Activated naive CD8-positive, alpha-beta T cell treated with anti-CD3 and anti-CD28 coated beads for 36 hours (primary cell): ENCODE data around the gene COL18A1. TPM values are rescaled to one million over a fixed set of nuclear protein-coding genes. Genes with fewer than 3 reads are reported as not detected.

ENCODE experiments used
- DNase-seq: peaks from one replicate; pipeline ENCODE4 v3.0.0; 2021
- H3K27ac Mint-ChIP-seq: one replicate; pipeline ENCODE4 v1.8.0; 2022; ENCODE audit warnings: mild to moderate bottlenecking, moderate library complexity, mixed read lengths
- H3K27me3 Mint-ChIP-seq: one replicate; pipeline ENCODE4 v1.8.0; 2022; ENCODE audit warnings: mild to moderate bottlenecking, mixed read lengths
- H3K36me3 Mint-ChIP-seq: one replicate; pipeline ENCODE4 v1.8.0; 2021; ENCODE audit warnings: mild to moderate bottlenecking, mixed read lengths
- H3K4me1 Mint-ChIP-seq: one replicate; pipeline ENCODE4 v1.8.0; 2021; ENCODE audit warnings: mixed read lengths
- H3K4me3 Mint-ChIP-seq: one replicate; pipeline ENCODE4 v1.8.0; 2022; ENCODE audit warnings: mild to moderate bottlenecking, moderate library complexity, mixed read lengths
- H3K9me3 Mint-ChIP-seq: one replicate; pipeline ENCODE4 v1.8.0; 2022; ENCODE audit warnings: mixed read lengths
- total RNA-seq, 2 experiments: library from RNA; stranded (reverse); gene quantifications; one replicate each; pipeline ENCODE4 v1.2.3, GENCODE V29; 2021

Gene COL18A1
- total RNA-seq, 2 experiments from 2014 or later: 3.5 to 4.0 TPM

GRCh38 chr21:45539046-45539795 lies 134.3 kb downstream of the COL18A1 start:
- no peak overlapping the region for H3K27ac Mint-ChIP-seq
- no peak for DNase-seq
- H3K4me1 Mint-ChIP-seq: peaks cover 20% of the 10 kb centered on the region
- peaks cover 23% of the 10 kb centered on the region for H3K36me3 Mint-ChIP-seq
- peak overlapping the region; percentile 83 for H3K4me3 Mint-ChIP-seq
- H3K9me3 Mint-ChIP-seq: no peaks in the 10 kb centered on the region
- H3K27me3 Mint-ChIP-seq: no peaks in the 10 kb centered on the region

- H3K9me3 Mint-ChIP-seq: no peaks in the 10 kb centered on the region
- no peaks in the 10 kb centered on the region for H3K27me3 Mint-ChIP-seq
- peaks cover 23% of the 10 kb centered on the region for H3K36me3 Mint-ChIP-seq
- peak overlapping the region; percentile 85 for H3K27ac Mint-ChIP-seq
- peaks cover 20% of the 10 kb centered on the region for H3K4me1 Mint-ChIP-seq
- peak overlapping the region; percentile 83 for H3K4me3 Mint-ChIP-seq
- no peak for DNase-seq
Observed at GRCh38 chr21:45539796-45540600, 135.0 kb downstream of the COL18A1 start.

DNA sequence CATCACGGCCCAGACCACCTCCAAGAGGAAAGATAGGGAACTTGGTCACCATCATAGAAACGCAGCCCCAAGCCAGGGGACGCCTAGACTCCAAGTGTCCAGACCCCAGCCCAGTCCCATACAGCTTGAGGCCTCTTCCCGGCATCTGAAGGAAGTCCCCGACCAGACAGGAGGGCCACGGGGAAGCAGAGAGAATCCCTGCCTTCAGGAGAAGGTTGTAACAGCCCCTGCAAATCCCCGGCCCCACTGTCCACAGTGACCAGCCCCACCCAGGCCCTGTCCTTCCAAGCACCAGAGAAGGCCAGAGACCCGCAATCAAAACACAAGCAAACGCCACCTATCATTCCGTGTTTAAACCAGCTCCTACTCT lies 135.6 kb downstream of the COL18A1 start:
- H3K36me3 Mint-ChIP-seq: peaks cover 21% of the 10 kb centered on the region
- peak overlapping the region; percentile 85 for H3K27ac Mint-ChIP-seq
- peaks cover 16% of the 10 kb centered on the region for H3K4me1 Mint-ChIP-seq
- DNase-seq: no peak
- H3K4me3 Mint-ChIP-seq: peak overlapping the region; percentile 83
- H3K9me3 Mint-ChIP-seq: no peaks in the 10 kb centered on the region
- no peaks in the 10 kb centered on the region for H3K27me3 Mint-ChIP-seq

- Mint-ChIP-seq H3K4me1 (peaks cover 13% of the 10 kb centered on the region), H3K27ac (peak overlapping the region; percentile 85)
Observed at GRCh38 chr21:45541221-45542039, 136.5 kb downstream of the COL18A1 start.

DNA sequence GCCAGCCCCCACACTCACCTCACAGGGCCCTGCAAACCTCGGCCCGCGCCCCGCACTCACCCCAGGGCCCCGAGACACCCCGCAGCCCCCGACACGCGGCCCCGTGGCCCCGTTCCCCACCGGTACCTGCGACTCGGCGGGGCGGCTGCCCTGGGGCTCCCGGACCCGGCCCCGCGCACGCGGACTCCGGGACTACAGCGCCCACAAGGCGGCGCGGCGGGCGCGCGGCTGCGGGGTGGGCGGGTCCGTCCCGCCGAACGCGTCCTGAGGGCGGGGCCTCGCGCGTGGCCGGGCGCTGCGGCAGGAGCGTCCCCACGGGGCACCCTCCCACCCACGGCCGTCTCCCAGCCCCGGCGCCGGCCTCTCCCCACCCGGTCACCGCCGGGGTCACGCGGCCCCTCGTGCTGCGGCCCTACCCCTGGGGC lies 137.3 kb downstream of the COL18A1 start, which contains the start of gene SLC19A1:
TSS of gene SLC19A1 (minus strand) at position 199 of the 425 bp plus-strand sequence. CDS start 4,481 bp downstream, outside the sequence.
- peak; percentile 84 for DNase-seq
- Mint-ChIP-seq H3K27ac (peak within 1 kb of the TSS; percentile 85), H3K27me3 (no peaks in the 10 kb centered on the region), H3K4me3 (peak within 1 kb of the TSS; percentile 83), H3K4me1 (peaks cover 13% of the 10 kb centered on the region), H3K9me3 (no peaks in the 10 kb centered on the region), H3K36me3 (peaks cover 19% of the 10 kb centered on the region)

More at GRCh38 chr21:45541221-45542039, 136.5 kb downstream of the COL18A1 start:
- DNase-seq: peak; percentile 87
- Mint-ChIP-seq H3K36me3 (peaks cover 19% of the 10 kb centered on the region), H3K4me3 (peak overlapping the region; percentile 83), H3K27me3 (no peaks in the 10 kb centered on the region), H3K9me3 (no peaks in the 10 kb centered on the region)

- Mint-ChIP-seq H3K9me3 (no peaks in the 10 kb centered on the region), H3K27ac (peak overlapping the region; percentile 62), H3K4me3 (peak overlapping the region; percentile 68), H3K4me1 (peaks cover 13% of the 10 kb centered on the region), H3K36me3 (peaks cover 19% of the 10 kb centered on the region), H3K27me3 (no peaks in the 10 kb centered on the region)
- DNase-seq: peak; percentile 31
Observed at GRCh38 chr21:45542667-45543370, 137.9 kb downstream of the COL18A1 start.

GRCh38 chr21:45543371-45543709 lies 138.4 kb downstream of the COL18A1 start:
- H3K36me3 Mint-ChIP-seq: peaks cover 19% of the 10 kb centered on the region
- H3K4me3 Mint-ChIP-seq: peak overlapping the region; percentile 68
- no peaks in the 10 kb centered on the region for H3K9me3 Mint-ChIP-seq
- H3K4me1 Mint-ChIP-seq: peaks cover 13% of the 10 kb centered on the region
- H3K27me3 Mint-ChIP-seq: no peaks in the 10 kb centered on the region
- peak overlapping the region; percentile 29 for H3K27ac Mint-ChIP-seq
- no peak for DNase-seq

GRCh38 chr21:45543710-45544448 lies 138.9 kb downstream of the COL18A1 start:
- Mint-ChIP-seq H3K4me1 (peaks cover 13% of the 10 kb centered on the region), H3K9me3 (no peaks in the 10 kb centered on the region), H3K27ac (peak overlapping the region; percentile 29), H3K27me3 (no peaks in the 10 kb centered on the region), H3K4me3 (peak overlapping the region; percentile 68), H3K36me3 (peaks cover 18% of the 10 kb centered on the region)
- no peak for DNase-seq

- Mint-ChIP-seq H3K4me1 (peaks cover 14% of the 10 kb centered on the region), H3K27ac (no peak overlapping the region), H3K4me3 (no peak overlapping the region), H3K9me3 (no peaks in the 10 kb centered on the region), H3K27me3 (no peaks in the 10 kb centered on the region), H3K36me3 (peaks cover 15% of the 10 kb centered on the region)
- DNase-seq: no peak
Observed at GRCh38 chr21:45544449-45545235, 139.7 kb downstream of the COL18A1 start.

DNA sequence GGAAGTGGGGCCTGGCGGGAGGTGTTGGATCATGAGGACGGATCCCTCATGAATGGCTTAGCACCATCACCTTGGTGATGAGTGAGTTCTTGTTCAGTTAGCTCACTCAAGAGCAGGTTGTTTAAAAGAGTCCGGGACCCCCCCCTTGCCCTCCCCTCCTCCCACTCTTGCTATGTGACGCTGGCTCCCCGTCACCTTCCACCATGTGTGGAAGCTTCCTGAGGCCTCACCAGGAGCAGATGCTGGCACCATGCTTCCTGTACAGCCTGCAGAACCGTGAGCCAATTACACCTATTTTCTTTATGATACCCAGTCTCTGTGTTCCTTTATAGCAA lies 140.2 kb downstream of the COL18A1 start:
- H3K27ac Mint-ChIP-seq: no peak overlapping the region
- H3K4me1 Mint-ChIP-seq: peaks cover 14% of the 10 kb centered on the region
- no peaks in the 10 kb centered on the region for H3K27me3 Mint-ChIP-seq
- H3K4me3 Mint-ChIP-seq: no peak overlapping the region
- peaks cover 11% of the 10 kb centered on the region for H3K36me3 Mint-ChIP-seq
- no peaks in the 10 kb centered on the region for H3K9me3 Mint-ChIP-seq
- DNase-seq: no peak

DNA sequence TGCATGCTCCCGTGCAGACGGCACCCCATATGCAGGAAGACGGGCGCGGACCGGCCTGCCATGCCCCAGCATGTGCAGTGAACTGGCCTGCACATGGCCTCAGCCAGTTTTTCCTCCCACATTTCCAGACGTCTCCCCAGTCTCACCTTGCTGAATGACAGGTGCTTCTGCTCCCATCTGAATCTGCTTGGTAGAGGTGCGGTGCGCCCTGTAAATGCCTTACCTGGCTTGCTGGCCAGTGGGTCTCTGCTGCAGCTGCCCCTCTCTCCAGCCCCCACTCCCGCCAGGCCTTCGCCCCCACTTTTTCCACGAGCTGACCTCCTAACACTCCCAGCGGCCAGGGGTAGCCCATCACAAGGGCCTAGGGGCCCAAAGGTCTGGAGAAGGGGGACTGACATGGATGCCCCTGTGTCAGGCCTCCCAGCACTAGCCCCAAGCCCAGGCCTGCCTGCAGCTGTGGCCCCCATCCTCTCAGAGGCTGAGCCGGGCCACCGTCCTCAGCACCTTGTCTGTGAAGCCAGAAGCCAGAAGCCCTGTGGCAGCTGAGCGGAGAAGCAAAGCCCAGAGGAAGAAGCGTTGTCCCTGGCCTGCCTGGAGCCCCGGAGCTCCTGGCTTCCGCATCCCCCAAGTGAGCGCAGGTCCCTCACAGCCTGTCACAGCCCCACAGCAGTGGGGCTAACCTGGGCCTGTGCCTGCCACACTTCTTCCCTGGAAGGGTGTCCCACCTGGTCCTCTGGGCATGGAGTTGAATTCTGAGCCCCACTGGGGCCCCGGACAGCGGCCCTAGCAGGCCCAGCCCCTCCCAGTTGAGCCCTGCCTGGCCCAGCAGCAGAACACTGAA lies 140.9 kb downstream of the COL18A1 start:
- Mint-ChIP-seq H3K4me3 (no peak overlapping the region), H3K27ac (no peak overlapping the region), H3K27me3 (no peaks in the 10 kb centered on the region)

DNA sequence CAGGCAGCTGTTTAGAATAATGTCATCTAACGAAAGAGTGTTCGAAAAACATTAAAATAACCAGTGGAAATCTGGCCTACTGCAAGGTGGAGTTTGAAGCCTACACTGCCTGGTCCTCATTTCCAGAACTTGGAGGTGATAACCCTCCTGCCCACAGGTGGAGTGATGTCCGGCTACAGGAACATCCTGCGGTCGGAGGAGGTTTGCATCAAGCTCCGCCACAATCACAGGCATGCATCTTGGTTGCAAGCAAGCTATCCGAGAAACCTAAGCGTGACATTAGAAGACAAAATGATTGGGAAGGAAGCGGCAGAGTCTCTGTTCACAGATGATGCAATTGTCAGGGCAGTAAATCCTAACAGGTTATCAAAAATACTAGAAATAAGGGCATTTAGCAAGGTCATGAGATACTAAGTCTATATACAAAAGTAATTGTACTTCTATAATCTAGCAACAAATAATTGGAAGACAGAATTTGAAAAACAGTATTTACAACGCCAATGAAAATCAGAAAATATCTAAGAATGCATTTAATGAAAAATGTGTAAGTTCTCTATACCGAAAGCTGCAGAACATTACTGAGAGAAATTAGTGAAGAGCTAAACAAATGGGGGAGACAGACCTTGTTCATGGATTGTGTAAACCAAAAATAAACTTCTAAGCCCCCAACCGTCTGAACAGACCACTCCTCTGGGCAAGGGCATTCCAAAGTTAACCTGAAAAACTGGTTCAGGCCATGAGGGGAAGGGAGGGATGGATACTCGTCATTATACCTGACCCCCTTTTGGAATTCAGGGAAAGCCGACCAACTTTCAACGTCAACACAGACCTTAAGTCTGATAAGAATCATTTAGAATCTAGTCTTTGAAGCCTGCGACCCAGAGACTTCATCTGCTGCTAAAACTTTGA lies 141.9 kb downstream of the COL18A1 start:
- Mint-ChIP-seq H3K9me3 (no peaks in the 10 kb centered on the region), H3K4me1 (peaks cover 21% of the 10 kb centered on the region), H3K27me3 (no peaks in the 10 kb centered on the region), H3K27ac (no peak overlapping the region), H3K4me3 (no peak overlapping the region), H3K36me3 (no peaks in the 10 kb centered on the region)
- DNase-seq: no peak

More for the DNA sequence above, 140.9 kb downstream of the COL18A1 start:
- H3K4me1 Mint-ChIP-seq: peaks cover 14% of the 10 kb centered on the region
- H3K9me3 Mint-ChIP-seq: no peaks in the 10 kb centered on the region
- DNase-seq: no peak
- peaks cover 6% of the 10 kb centered on the region for H3K36me3 Mint-ChIP-seq
